ENCODE data around the gene ETNPPL.

GRCh38 chr4:108694423-108694822, 68.4 kb downstream of the ETNPPL start:
- TF ChIP-seq CTCF (conservative IDR thresholded peaks at IDR 0.05 in 1 of 2, IDR thresholded peaks at IDR 0.05 in 1 of 2; ENCODE audit: extremely low read depth in 1 of 2, insufficient read depth in 1 of 2, low read depth in 1 of 2, low read length in 2 of 2) (no peak), EZH2 (IDR thresholded peaks at IDR 0.05; ENCODE audit: borderline replicate concordance, low read length) (no peak)

Data from mammary epithelial cell (primary cell).